ENCODE results near the gene KCNQ5.
"Not testable (repeated sequence)": the region's sequence is repeated elsewhere in the genome, so short reads cannot be mapped to it uniquely, and the experiment has no call there.

KCNQ5 gene

GRCh38 chr6:73145690-73146089 is 523.8 kb downstream of the KCNQ5 start:
- DNase-seq, result no peak

- no peak for DNase-seq
Measured at GRCh38 chr6:73151732-73152131, 529.9 kb downstream of the KCNQ5 start.

GRCh38 chr6:73152556-73152955 is 530.7 kb downstream of the KCNQ5 start:
- no peak for DNase-seq

- DNase-seq, result no peak
Measured at GRCh38 chr6:73152966-73153757, 531.3 kb downstream of the KCNQ5 start.

GRCh38 chr6:73156793-73157767 is 535.2 kb downstream of the KCNQ5 start:
- DNase-seq, result no peak

- no peak for DNase-seq
Measured at GRCh38 chr6:73157870-73158269, 536.0 kb downstream of the KCNQ5 start.

- no peak for DNase-seq
Measured at GRCh38 chr6:73169111-73169510, 547.2 kb downstream of the KCNQ5 start.

GRCh38 chr6:73169633-73170032 is 547.8 kb downstream of the KCNQ5 start:
- DNase-seq, result no peak

- no peak for DNase-seq
Measured at GRCh38 chr6:73174646-73175045, 552.8 kb downstream of the KCNQ5 start.

GRCh38 chr6:73176057-73176456 is 554.2 kb downstream of the KCNQ5 start:
- DNase-seq, result no peak

- DNase-seq, result no peak
Measured at GRCh38 chr6:73177221-73177944, 555.5 kb downstream of the KCNQ5 start.

- DNase-seq, result no peak
Measured at GRCh38 chr6:73180076-73180738, 558.3 kb downstream of the KCNQ5 start.

GRCh38 chr6:73180763-73181619 is 559.1 kb downstream of the KCNQ5 start:
- no peak for DNase-seq

GRCh38 chr6:73182021-73182607 is 560.2 kb downstream of the KCNQ5 start:
- no peak for DNase-seq

GRCh38 chr6:73193302-73193701 is 571.4 kb downstream of the KCNQ5 start:
- DNase-seq, result not testable (repeated sequence)

GRCh38 chr6:73194744-73195143 is 572.9 kb downstream of the KCNQ5 start:
- DNase-seq, result no peak

- no peak for DNase-seq
Measured at GRCh38 chr6:73200247-73200646, 578.4 kb downstream of the KCNQ5 start.

GRCh38 chr6:73200735-73201134 is 578.9 kb downstream of the KCNQ5 start:
- no peak for DNase-seq

GRCh38 chr6:73203098-73203497 is 581.2 kb downstream of the KCNQ5 start:
- no peak for DNase-seq

- no peak for DNase-seq
Measured at GRCh38 chr6:73204252-73204651, 582.4 kb downstream of the KCNQ5 start.

- DNase-seq, result no peak
Measured at GRCh38 chr6:73207221-73207837, 585.5 kb downstream of the KCNQ5 start.
